CD4-positive, alpha-beta T cell (primary cell): Measurements from ENCODE around the gene QKI. TPM values are rescaled to one million over a fixed set of nuclear protein-coding genes. Genes with fewer than 3 reads are reported as not detected.

Source experiments
- ATAC-seq: fragments of 200-7000 bp; cut with Tn5 transposase; one replicate; pipeline ENCODE4 v1.10.0; 2022; ENCODE audit warnings: mild to moderate bottlenecking; ENCODE audit not compliant: poor library complexity
- CTCF ChIA-PET: fragments of 350-600 bp; sonication (Branson Sonifier 250); formaldehyde crosslinking; loops from one replicate; lab custom pipeline; 2021; ENCODE audit warnings: antibody characterized with exemption, inconsistent platforms; lab: Charles Lee
- POLR2A ChIA-PET: fragments of 350-600 bp; sonication (Branson Sonifier 250); formaldehyde crosslinking; loops from one replicate; lab custom pipeline; 2021; ENCODE audit warnings: antibody characterized with exemption, inconsistent platforms; lab: Charles Lee
- DNase-seq, 14 experiments: peaks; one replicate each; pipeline ENCODE4 v3.0.0-alpha.2; 2013 to 2020; ENCODE audit warnings: mixed read lengths in 2 of 14
- H3K27ac ChIP-seq, 2 donors: one replicate each; pipeline versions ENCODE4 v1.5.1 to v1.7.0; 2013; ENCODE audit warnings: low read length in 2 of 2, low read depth in 1 of 2, mild to moderate bottlenecking in 1 of 2
- H3K27me3 ChIP-seq, 2 experiments: 1 replicate in 1 of 2; 2 replicates in 1 of 2; pipeline versions ENCODE4 v1.6.1 to v1.7.0; 2013; ENCODE audit warnings: low read length in 2 of 2, control low read depth in 1 of 2, mild to moderate bottlenecking in 1 of 2, moderate library complexity in 1 of 2; ENCODE audit not compliant: insufficient read depth in 2 of 2, control insufficient read depth in 1 of 2
- H3K36me3 ChIP-seq: one replicate; pipeline ENCODE4 v1.6.1; 2013; ENCODE audit warnings: low read length, control low read depth; ENCODE audit not compliant: insufficient read depth
- H3K4me1 ChIP-seq: one replicate; pipeline ENCODE4 v1.6.1; 2013; ENCODE audit warnings: low read length, control low read depth; ENCODE audit not compliant: insufficient read depth
- H3K4me3 ChIP-seq: one replicate; pipeline ENCODE4 v1.5.1; 2013; ENCODE audit warnings: mild to moderate bottlenecking, low read length, moderate library complexity
- H3K9me3 ChIP-seq, 2 experiments: 1 replicate in 1 of 2; 2 replicates in 1 of 2; pipeline versions ENCODE4 v1.6.1 to v1.7.0; 2013; ENCODE audit warnings: low read length in 2 of 2, mild to moderate bottlenecking in 2 of 2, control low read depth in 1 of 2, moderate library complexity in 1 of 2; ENCODE audit not compliant: control insufficient read depth in 1 of 2, insufficient read depth in 1 of 2
- H3K27ac Mint-ChIP-seq: one replicate; pipeline ENCODE4 v1.8.0; 2020; ENCODE audit warnings: mixed read lengths
- H3K27me3 Mint-ChIP-seq: one replicate; pipeline ENCODE4 v1.8.0; 2021; ENCODE audit warnings: mixed read lengths
- H3K36me3 Mint-ChIP-seq: one replicate; pipeline ENCODE4 v1.8.0; 2021; ENCODE audit warnings: low read depth, mixed read lengths
- H3K4me1 Mint-ChIP-seq: one replicate; pipeline ENCODE4 v1.8.0; 2021; ENCODE audit warnings: low read depth, mixed read lengths
- H3K4me3 Mint-ChIP-seq: one replicate; pipeline ENCODE4 v1.8.0; 2020; ENCODE audit warnings: mild to moderate bottlenecking, mixed read lengths
- H3K9me3 Mint-ChIP-seq: one replicate; pipeline ENCODE4 v1.8.0; 2020; ENCODE audit warnings: mixed read lengths
- CTCF ChIP-seq: fragments of 200-600 bp; IDR thresholded peaks from one replicate; pipeline ENCODE4 v1.8.0; 2022; ENCODE audit warnings: antibody characterized with exemption, mild to moderate bottlenecking
- intact Hi-C, 2 experiments: fragments of 100-400 bp; cut with DNase I in 1 of 2; cut with micrococcal nuclease in 1 of 2; formaldehyde crosslinking; loops; one replicate each; pipeline versions ENCODE4 v1.15.1 to v1.9.0; 2023 to 2025; cut with DNase I, micrococcal nuclease
- total RNA-seq, 174 experiments: library from RNA in 2 of 174; stranded (reverse) in 2 of 174; gene quantifications; one replicate each; pipeline ENCODE4 v1.2.3 and lab custom pipeline; 2021 to 2026

Gene QKI
- total RNA-seq, 2 experiments from 2014 or later: 60.7 to 67.3 TPM

GRCh38 chr6:163603395-163603794 lies 188.9 kb downstream of the QKI start:
- ATAC-seq (no peak), DNase-seq (no peak)
- H3K27me3 Mint-ChIP-seq: peaks cover 13% of the 10 kb centered on the region
- no peaks in the 10 kb centered on the region for H3K36me3 ChIP-seq
- H3K27me3 ChIP-seq: no peaks in the 10 kb centered on the region
- H3K4me1 Mint-ChIP-seq: no peaks in the 10 kb centered on the region
- TF ChIP-seq CTCF: no peak
- H3K27ac Mint-ChIP-seq: no peak overlapping the region
- no peak overlapping the region for H3K27ac ChIP-seq
- H3K9me3 ChIP-seq: no peaks in the 10 kb centered on the region
- CTCF ChIA-PET: no interaction called here
- H3K9me3 Mint-ChIP-seq: no peaks in the 10 kb centered on the region
- H3K4me3 ChIP-seq: no peak overlapping the region
- no peaks in the 10 kb centered on the region for H3K36me3 Mint-ChIP-seq
- no peak overlapping the region for H3K4me3 Mint-ChIP-seq
- intact Hi-C loops: no loop called here
- no peaks in the 10 kb centered on the region for H3K4me1 ChIP-seq
- POLR2A ChIA-PET: no interaction called here

DNA sequence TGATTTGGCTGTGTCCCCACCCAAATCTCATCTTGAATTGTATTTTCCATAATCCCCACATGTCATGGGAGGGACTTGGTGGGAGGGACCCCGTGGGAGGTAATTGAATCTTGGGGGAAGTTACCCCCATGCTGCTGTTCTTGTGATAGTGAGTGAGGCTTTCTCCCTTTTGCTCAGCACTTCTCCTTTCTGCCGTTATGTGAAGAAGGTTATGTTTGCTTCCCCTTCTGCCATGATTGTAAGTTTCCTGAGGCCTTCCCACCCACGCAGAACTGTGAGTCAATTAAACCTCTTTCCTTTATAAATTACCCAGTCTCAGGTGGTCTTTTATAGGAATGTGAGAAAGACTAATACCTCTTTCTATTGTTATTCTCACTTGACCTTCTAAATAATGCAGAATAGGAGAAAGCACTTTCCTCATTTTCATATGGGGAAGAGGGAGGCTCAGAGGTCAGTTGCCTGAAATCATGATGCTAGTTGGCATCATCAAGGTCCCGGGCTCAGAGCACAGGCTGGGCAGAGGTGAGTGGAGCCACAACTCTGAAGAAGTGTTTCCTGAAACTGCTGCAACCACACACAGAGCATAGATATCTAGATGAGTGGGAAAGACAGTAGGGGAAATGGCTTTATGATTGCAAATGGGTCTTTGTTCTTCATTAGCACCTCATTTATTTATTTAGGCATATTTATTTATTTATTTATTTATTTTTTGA lies 191.0 kb downstream of the QKI start:
- TF ChIP-seq CTCF: no peak
- no peak overlapping the region for H3K4me3 Mint-ChIP-seq
- no peaks in the 10 kb centered on the region for H3K9me3 Mint-ChIP-seq

GRCh38 chr6:163607792-163608191 lies 193.3 kb downstream of the QKI start:
- ChIA-PET POLR2A (no interaction called here), CTCF (no interaction called here)
- TF ChIP-seq CTCF: no peak
- H3K9me3 ChIP-seq: no peaks in the 10 kb centered on the region
- intact Hi-C loops: no loop called here
- no peaks in the 10 kb centered on the region for H3K36me3 ChIP-seq
- Mint-ChIP-seq H3K4me1 (no peaks in the 10 kb centered on the region), H3K9me3 (no peaks in the 10 kb centered on the region), H3K27me3 (peaks cover 17% of the 10 kb centered on the region), H3K27ac (no peak overlapping the region), H3K36me3 (no peaks in the 10 kb centered on the region), H3K4me3 (no peak overlapping the region)
- no peak for ATAC-seq
- H3K4me1 ChIP-seq: no peaks in the 10 kb centered on the region
- H3K27ac ChIP-seq: no peak overlapping the region
- H3K4me3 ChIP-seq: no peak overlapping the region
- H3K27me3 ChIP-seq: no peaks in the 10 kb centered on the region
- DNase-seq: no peak

More for the DNA sequence above, 191.0 kb downstream of the QKI start:
- H3K27me3 Mint-ChIP-seq: peaks cover 16% of the 10 kb centered on the region
- H3K27me3 ChIP-seq: no peaks in the 10 kb centered on the region
- DNase-seq (no peak), ATAC-seq (no peak)
- no peaks in the 10 kb centered on the region for H3K4me1 Mint-ChIP-seq
- ChIA-PET CTCF (no interaction called here), POLR2A (no interaction called here)
- no peak overlapping the region for H3K27ac ChIP-seq
- no peak overlapping the region for H3K27ac Mint-ChIP-seq
- intact Hi-C loops: no loop called here
- no peaks in the 10 kb centered on the region for H3K36me3 Mint-ChIP-seq
- H3K9me3 ChIP-seq: no peaks in the 10 kb centered on the region
- no peaks in the 10 kb centered on the region for H3K4me1 ChIP-seq
- H3K4me3 ChIP-seq: no peak overlapping the region
- H3K36me3 ChIP-seq: no peaks in the 10 kb centered on the region
